GM12801 (cell line): Measurements from ENCODE around the gene MND1.

ENCODE experiments used
- CTCF ChIP-seq: IDR thresholded peaks from one replicate; pipeline ENCODE4 v1.5.1; 2011; ENCODE audit warnings: control low read depth; ENCODE audit not compliant: insufficient read length; ENCODE audit errors: extremely low read depth

Gene MND1

GRCh38 chr4:153419029-153419428, 74.5 kb downstream of the MND1 start:
- TF ChIP-seq CTCF: no peak

DNA sequence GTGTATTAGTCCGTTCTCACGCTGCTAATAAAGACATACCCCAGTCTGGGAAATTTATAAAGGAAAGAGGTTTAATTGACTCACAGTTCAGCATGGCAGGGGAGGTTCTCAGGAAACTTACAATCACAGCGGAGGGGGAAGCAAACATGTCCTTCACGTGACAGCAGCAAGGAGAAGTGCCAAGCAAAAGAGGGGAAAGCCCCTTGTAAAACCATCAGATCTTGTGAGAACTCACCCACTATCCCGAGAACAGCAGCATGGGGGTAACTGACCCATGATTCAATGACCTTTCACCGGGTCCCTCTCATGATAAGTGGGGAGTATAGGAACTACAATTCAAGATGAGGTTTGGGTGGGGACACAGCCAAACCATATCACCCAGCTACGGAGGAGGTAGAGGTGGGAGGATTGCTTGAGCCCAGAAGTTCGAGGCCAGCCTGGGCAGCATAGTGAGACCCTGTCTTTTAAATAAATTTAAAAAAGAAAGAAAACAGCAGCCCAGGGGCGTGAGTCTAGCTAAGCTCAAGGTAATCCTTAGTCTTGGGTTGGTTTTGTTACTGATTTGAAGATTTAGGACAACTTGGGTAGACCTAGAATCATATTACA, 75.3 kb downstream of the MND1 start:
- TF ChIP-seq CTCF: no peak

GRCh38 chr4:153420361-153420760, 75.9 kb downstream of the MND1 start:
- no peak for TF ChIP-seq CTCF

DNA sequence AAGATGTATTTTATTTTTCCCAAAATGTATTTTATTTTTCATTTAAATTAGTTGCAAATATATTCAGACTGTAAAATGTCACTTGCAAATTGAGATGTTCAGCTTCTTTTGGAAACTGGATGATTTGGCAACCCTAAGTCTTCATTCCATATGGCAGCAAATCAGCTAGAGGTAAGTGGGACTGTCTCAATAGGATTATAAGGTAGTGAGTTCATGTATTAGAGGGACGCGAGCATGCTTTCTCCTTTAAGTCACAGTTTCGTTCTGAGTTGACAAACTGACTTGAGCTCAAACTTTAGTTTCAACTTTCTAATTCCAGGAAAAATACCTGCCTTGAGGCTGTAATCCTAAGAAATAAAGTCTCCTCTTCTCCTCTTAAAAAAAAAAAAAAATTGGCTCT, 77.5 kb downstream of the MND1 start:
- no peak for TF ChIP-seq CTCF

DNA sequence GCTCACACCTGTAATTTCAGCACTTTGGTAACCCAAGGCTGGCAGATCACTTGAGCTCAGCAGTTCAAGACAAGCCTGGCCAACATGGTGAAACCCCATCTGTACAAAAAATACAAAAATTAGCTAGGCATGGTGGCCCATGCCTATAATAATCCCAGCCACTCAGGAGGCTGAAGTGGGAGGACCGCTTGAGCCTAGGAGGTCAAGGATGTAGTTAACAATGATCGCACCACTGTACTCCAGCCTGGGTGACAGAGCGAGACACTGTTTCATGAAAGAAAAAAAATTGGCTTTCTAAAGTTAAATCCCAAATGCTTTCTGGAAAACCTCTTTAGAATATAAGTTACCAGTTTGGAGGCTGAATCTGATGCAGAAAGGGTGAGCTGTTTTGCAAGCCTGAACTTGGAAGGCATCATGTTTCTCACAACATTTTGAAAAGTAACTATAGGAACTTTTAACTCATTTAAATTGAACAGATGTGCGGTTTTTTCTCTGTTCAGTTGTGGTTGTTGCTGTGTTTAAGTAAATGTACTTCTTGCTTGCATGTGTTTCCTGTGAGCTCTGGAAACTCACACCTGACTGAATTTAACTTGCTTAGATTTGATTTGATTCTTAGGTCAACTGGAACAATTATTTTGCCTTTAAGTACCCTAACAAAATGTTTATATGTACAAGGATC, 81.9 kb downstream of the MND1 start:
- TF ChIP-seq CTCF: no peak

DNA sequence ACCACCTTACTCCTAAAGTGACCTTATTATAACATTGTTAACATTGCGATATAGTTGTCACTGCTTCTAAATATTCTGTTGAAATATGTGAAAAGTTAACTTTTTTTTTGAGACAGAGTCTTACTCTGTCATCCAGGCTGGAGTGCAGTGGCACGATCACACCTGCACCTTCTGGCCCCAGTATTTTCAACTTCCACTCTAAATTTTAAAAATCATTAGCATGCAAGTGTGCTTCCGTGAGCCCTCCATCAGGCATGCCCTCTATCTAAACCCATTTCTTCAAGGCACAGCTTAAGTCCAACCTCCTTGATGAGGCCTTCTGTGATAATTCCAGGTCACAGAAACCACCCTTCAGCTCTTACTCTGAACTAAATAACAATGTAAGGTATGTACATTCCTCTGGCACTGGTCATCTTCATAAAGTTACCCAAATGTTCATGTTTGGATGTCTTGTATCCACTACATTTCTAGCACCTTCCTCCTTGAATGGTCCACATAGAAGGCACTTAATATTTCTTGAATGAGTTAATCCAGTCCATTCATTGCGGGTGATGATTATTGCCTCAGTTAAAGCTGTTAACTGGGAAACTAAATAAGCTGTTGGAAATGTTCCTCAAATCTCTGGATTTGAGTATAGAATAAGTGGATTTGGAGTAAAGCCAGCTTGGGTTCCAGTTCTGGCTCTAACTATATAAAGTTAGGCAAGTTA, 83.0 kb downstream of the MND1 start:
- no peak for TF ChIP-seq CTCF

DNA sequence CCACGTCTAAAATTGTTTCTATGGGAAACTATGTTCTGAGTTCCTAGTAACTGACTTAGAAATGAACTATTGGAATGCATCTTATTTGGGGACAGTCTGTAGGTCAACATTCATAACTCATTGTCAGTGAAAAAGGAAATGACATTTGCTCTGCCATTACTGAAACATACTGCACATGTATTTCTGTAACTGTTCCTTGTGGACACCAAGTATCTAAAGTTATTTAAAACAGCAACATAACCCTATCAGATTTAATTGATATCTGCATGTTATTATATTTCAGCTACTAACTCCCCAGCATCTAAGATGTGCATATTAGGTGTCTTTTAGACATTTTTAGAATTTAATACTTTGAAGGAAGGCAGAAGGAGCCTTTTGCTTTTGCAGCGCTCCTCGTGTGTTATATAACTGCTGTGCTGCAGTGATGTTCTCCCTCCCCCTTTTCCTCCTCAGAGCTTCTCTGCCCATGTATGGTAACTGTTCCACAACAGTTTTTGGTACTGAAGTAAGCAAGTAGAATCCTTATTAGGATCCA, 84.5 kb downstream of the MND1 start:
- TF ChIP-seq CTCF: no peak
